Heart right ventricle (tissue), 16 donors: ENCODE results near the gene FFAR2. TPM values are rescaled to one million over a fixed set of nuclear protein-coding genes. Genes with fewer than 3 reads are reported as not detected.

Source experiments
- ATAC-seq, 8 donors: fragments of 200-7000 bp; cut with Tn5 transposase; one replicate each; pipeline ENCODE4 v1.9.1; 2020; ENCODE audit warnings: mild to moderate bottlenecking in 8 of 8, moderate library complexity in 8 of 8, moderate number of reproducible peaks in 1 of 8
- DNase-seq, 2 donors: peaks; one replicate each; pipeline ENCODE4 v3.0.0-alpha.2; 2020
- H3K27ac ChIP-seq, 10 donors: fragments of 200-600 bp; sonication (generic) in 2 of 10; one replicate each; pipeline versions ENCODE4 v1.5.0 to v1.8.0; 2020 to 2022; ENCODE audit warnings: mild to moderate bottlenecking in 3 of 10
- H3K27me3 ChIP-seq, 7 donors: fragments of 200-600 bp; one replicate each; pipeline ENCODE4 v1.8.0; 2021 to 2022; ENCODE audit warnings: mild to moderate bottlenecking in 2 of 7
- H3K36me3 ChIP-seq, 9 donors: fragments of 200-600 bp; sonication (generic) in 1 of 9; one replicate each; pipeline versions ENCODE4 v1.5.0 to v1.8.0; 2020 to 2022; ENCODE audit warnings: mild to moderate bottlenecking in 2 of 9
- H3K4me1 ChIP-seq, 9 donors: fragments of 200-600 bp; sonication (generic) in 1 of 9; one replicate each; pipeline versions ENCODE4 v1.5.0 to v1.8.0; 2020 to 2022; ENCODE audit warnings: mild to moderate bottlenecking in 4 of 9
- H3K4me3 ChIP-seq, 10 donors: fragments of 200-600 bp; sonication (generic) in 2 of 10; one replicate each; pipeline versions ENCODE4 v1.5.0 to v1.8.0; 2020 to 2022; ENCODE audit warnings: mild to moderate bottlenecking in 7 of 10, moderate library complexity in 2 of 10
- H3K9me3 ChIP-seq, 11 donors: fragments of 200-600 bp in 10 of 11; sonication (generic) in 2 of 11; one replicate each; pipeline versions ENCODE4 v1.5.0 to v1.8.0; 2013 to 2022; ENCODE audit warnings: mild to moderate bottlenecking in 2 of 11, control low read depth in 1 of 11, moderate library complexity in 1 of 11
- CTCF ChIP-seq, 9 donors: fragments of 200-600 bp; sonication (generic) in 2 of 9; IDR thresholded peaks; one replicate each; pipeline versions ENCODE4 v1.5.0 to v1.8.0; 2021 to 2022; ENCODE audit warnings: antibody characterized with exemption in 9 of 9, mild to moderate bottlenecking in 5 of 9, moderate library complexity in 1 of 9
- WGBS, 2 donors: extraction: QIAGEN DNeasy Blood & Tissue Kit; methylation state at CpG; one replicate each; pipeline ENCODE4 v1.1.7; 2013; ENCODE audit warnings: inconsistent platforms in 1 of 2; 5-methylcytosine and 5-hydroxymethylcytosine counted together
- intact Hi-C, 10 donors: fragments of 100-400 bp; cut with DNase I; formaldehyde crosslinking; loops; one replicate each; pipeline versions ENCODE4 v1.11.1 to v1.14.2; 2022
- long read RNA-seq, 3 donors: library from polyadenylated mRNA; unstranded; transcript quantifications; one replicate each; pipeline ENCODE4 v2.0.0, GENCODE V29; 2020 to 2021
- polyA plus RNA-seq, 2 donors: library from polyadenylated mRNA; stranded (reverse); fragments of 200-250 nt; gene quantifications; one replicate each; pipeline ENCODE4 v1.2.3, GENCODE V29; 2013
- total RNA-seq, 10 donors: library from RNA; stranded (reverse); fragmentation: NEBNext Ultra II Directional in 3 of 10; extraction: Animal tissue kit (Norgen Biotek cat#: 25700) in 3 of 10; gene quantifications; one replicate each; pipeline versions ENCODE4 v1.2.1 to v1.2.4, GENCODE V29; 2021 to 2023
- donor health status: Arrhythmogenic right ventricular cardiomyopathy.
- donor health status: ischemic (EF 13 %, LVEDD 7.1; RV severe dilation, severe dysfunction).
- donor health status: healthy with polysubstance abuse.
- donor health status: DM: no; HTN: yes; CAD: no.
- donor health status: DM: no; HTN: no; CAD: no.
- donor health status: ischemic (EF 25% LVEDD 6.9; RV normal size, moderate dysfunction).
- donor health status: ischemic (EF 25% LVEDD 5.7; RV mildly dilated, moderate dysfunction).
- donor health status: healthy.
- donor health status: DM: yes; HTN: yes; CAD: no.
- donor health status: Ischemic cardiomyopathy.
- donor health status: ischemic (EF 35%, LVEDD 5.7; RV mildly dilated, moderate dysfunction).
- donor health status: nonischemic (EF 11% LVEDD 7.7; RV severe dilation, severe dysfunction).
- donor health status: DM: yes; HTN: yes; CAD: no.
- donor health status: PGD.
- donor health status: ischemic (EF 29% LVEDD 5.4; RV normal size, mild dysfunction).
- donor health status: nonischemic (EF 23%, LVEDD 6.1; RV moderate dilation, normal function).

The FFAR2 gene
- total RNA-seq (1 to 10 TPM in 1 of 10 donors, under 1 TPM in 8, not detected in 1; 0.17 to 1.4 (median 0.54) TPM), polyA plus RNA-seq (under 1 TPM; 0.10 to 0.15 TPM)
- long read RNA-seq, donor 1: 0 reads
- long read RNA-seq, donor 2: 0 reads
- long read RNA-seq, donor 3: 0 reads

- peaks cover 0 to 10% (median 0%) of the 10 kb centered on the region in 7 donors for H3K27me3 ChIP-seq
- H3K4me3 ChIP-seq: peak within 1 kb of the TSS in 1 of 10 donors; percentile 40
- no peaks in the 10 kb centered on the region for H3K9me3 ChIP-seq
- ATAC-seq (peak in 1 of 8 donors; percentile 48), DNase-seq (no peak)
- WGBS, 2 donors: 85 to 88% methylated on average over 12 of the region's 12 CpGs
- peaks cover 0 to 68% (median 12%) of the 10 kb centered on the region in 9 donors for H3K4me1 ChIP-seq
- H3K36me3 ChIP-seq: peaks cover 0 to 9% (median 0%) of the 10 kb centered on the region in 9 donors
- TF ChIP-seq CTCF (IDR thresholded peaks at IDR 0.05): no peak
- H3K27ac ChIP-seq: peak within 1 kb of the TSS in 3 of 10 donors; percentile 46 to 85 (median 60)
- intact Hi-C loops: no loop called here
Measured at GRCh38 chr19:35447606-35448469, at the start of gene FFAR2. TSS of gene FFAR2 (plus strand) at chr19:35448257. CDS start at chr19:35449715, 1,458 bp downstream.

GRCh38 chr19:35398570-35398969 is 49.5 kb upstream of the FFAR2 start:
- DNase-seq: no peak
- Histone ChIP-seq H3K27ac (no peak overlapping the region), H3K4me1 (peaks cover 0 to 10% (median 5%) of the 10 kb centered on the region in 9 donors), H3K36me3 (no peaks in the 10 kb centered on the region), H3K27me3 (no peaks in the 10 kb centered on the region), H3K9me3 (no peaks in the 10 kb centered on the region), H3K4me3 (no peak overlapping the region)
- intact Hi-C loops: no loop called here
- no peak for TF ChIP-seq CTCF (IDR thresholded peaks at IDR 0.05)
- 90 to 96% methylated on average over 12 of the region's 12 CpGs for WGBS, 2 donors
- ATAC-seq: no peak

- H3K9me3 ChIP-seq: no peaks in the 10 kb centered on the region
- TF ChIP-seq CTCF (IDR thresholded peaks at IDR 0.05): no peak
Measured at GRCh38 chr19:35399231-35399630, 48.8 kb upstream of the FFAR2 start.

GRCh38 chr19:35399948-35400772 is 47.9 kb upstream of the FFAR2 start:
- H3K4me1 ChIP-seq: peaks cover 0 to 10% (median 5%) of the 10 kb centered on the region in 9 donors

More at GRCh38 chr19:35399231-35399630, 48.8 kb upstream of the FFAR2 start:
- H3K4me3 ChIP-seq: no peak overlapping the region
- H3K36me3 ChIP-seq: no peaks in the 10 kb centered on the region
- peak overlapping the region in 1 of 10 donors; percentile 28 for H3K27ac ChIP-seq
- ATAC-seq: peak in 2 of 8 donors; percentile 17 to 30
- intact Hi-C loops: no loop called here
- peaks cover 0 to 10% (median 5%) of the 10 kb centered on the region in 9 donors for H3K4me1 ChIP-seq
- H3K27me3 ChIP-seq: no peaks in the 10 kb centered on the region
- WGBS, 2 donors: 50 to 56% methylated on average over 4 of the region's 4 CpGs
- DNase-seq: no peak

More at GRCh38 chr19:35399948-35400772, 47.9 kb upstream of the FFAR2 start:
- Histone ChIP-seq H3K27ac (peak overlapping the region in 1 of 10 donors; percentile 28), H3K4me3 (no peak overlapping the region), H3K9me3 (no peaks in the 10 kb centered on the region), H3K27me3 (no peaks in the 10 kb centered on the region), H3K36me3 (no peaks in the 10 kb centered on the region)
- no peak for TF ChIP-seq CTCF (IDR thresholded peaks at IDR 0.05)
- WGBS, 2 donors: 81 to 84% methylated on average over 10 of the region's 10 CpGs
- no peak for ATAC-seq
- no peak for DNase-seq
- intact Hi-C loops: no loop called here
